Esophagus squamous epithelium (tissue), 5 donors: ENCODE results near the gene KLRK1. TPM values are rescaled to one million over a fixed set of nuclear protein-coding genes. Genes with fewer than 3 reads are reported as not detected.

Experiments used
- DNase-seq: peaks from one replicate; lab custom pipeline; 2025; lab: John Stamatoyannopoulos, UW
- H3K27ac ChIP-seq, 4 donors: fragments of 200-600 bp; sonication (generic); one replicate each; pipeline ENCODE4 v1.5.1; 2016 to 2019; ENCODE audit warnings: mild to moderate bottlenecking in 1 of 4
- H3K27me3 ChIP-seq, 4 donors: fragments of 200-600 bp; sonication (generic); 1 replicate in 3 of 4; 2 replicates in 1 of 4; pipeline versions ENCODE4 v1.5.1 to v1.6.0; 2017 to 2021; ENCODE audit warnings: antibody characterized with exemption in 1 of 4
- H3K36me3 ChIP-seq, 3 donors: fragments of 200-600 bp; sonication (generic); one replicate each; pipeline ENCODE4 v1.5.1; 2016 to 2019
- H3K4me1 ChIP-seq, 3 donors: fragments of 200-600 bp; sonication (generic); one replicate each; pipeline ENCODE4 v1.5.1; 2017 to 2019
- H3K4me3 ChIP-seq, 4 donors: fragments of 200-600 bp; sonication (generic); 1 replicate in 3 of 4; 2 replicates in 1 of 4; pipeline ENCODE4 v1.5.1; 2016 to 2019; ENCODE audit warnings: mild to moderate bottlenecking in 2 of 4, moderate library complexity in 1 of 4
- H3K9me3 ChIP-seq, 3 donors: fragments of 200-600 bp; sonication (generic); one replicate each; pipeline ENCODE4 v1.5.1; 2016 to 2019
- CTCF ChIP-seq, 6 experiments: fragments of 450-650 bp in 4 of 6; fragments of 200-600 bp in 2 of 6; sonication (generic) in 2 of 6; IDR thresholded peaks; one replicate each; pipeline ENCODE4 v1.5.1; 2016 to 2019; ENCODE audit warnings: antibody characterized with exemption in 6 of 6, mild to moderate bottlenecking in 4 of 6, moderate library complexity in 4 of 6
- POLR2A ChIP-seq, 4 donors: fragments of 450-650 bp; IDR thresholded peaks; one replicate each; pipeline ENCODE4 v1.6.1; 2017; ENCODE audit warnings: antibody characterized with exemption in 4 of 4, mild to moderate bottlenecking in 4 of 4, moderate library complexity in 3 of 4
- WGBS, 2 donors: methylation state at CpG; one replicate each; pipeline ENCODE4 v1.1.5; 2018; 5-methylcytosine and 5-hydroxymethylcytosine counted together
- intact Hi-C: fragments of 100-400 bp; cut with DNase I; formaldehyde crosslinking; loops from one replicate; pipeline ENCODE4 v1.15.0; 2022
- total RNA-seq, 4 donors: library from RNA; depleted of rRNA; stranded (reverse); fragments of >200 nt; gene quantifications; one replicate each; pipeline ENCODE4 v1.1.0, GENCODE V29; 2016
- donor health status: DM: yes; HTN: yes; CAD: no.

The KLRK1 gene
- total RNA-seq, 4 donors from 2014 or later = 1.6 to 10.7 (median 1.9) TPM; not detected in 1

- Histone ChIP-seq H3K9me3 (no peaks in the 10 kb centered on the region), H3K27me3 (no peaks in the 10 kb centered on the region), H3K4me1 (no peaks in the 10 kb centered on the region), H3K4me3 (peak within 1 kb of the TSS in 1 of 4 donors; percentile 13), H3K36me3 (no peaks in the 10 kb centered on the region), H3K27ac (no peak within 1 kb of the TSS)
- TF ChIP-seq CTCF (IDR thresholded peaks at IDR 0.05) = no peak
- no peak for TF ChIP-seq POLR2A (IDR thresholded peaks at IDR 0.05)
- intact Hi-C loops = no loop called here
- DNase-seq = no peak
- 0% methylated on average over 1 of the region's 1 CpG for WGBS, 2 donors
Measured at GRCh38 chr12:10409392-10409791, 19.6 kb upstream of the KLRK1 start, which contains the start of gene KLRC4. Gene KLRC4 (minus strand): TSS chr12:10409757. CDS start chr12:10409575, 182 bp downstream.

- Histone ChIP-seq H3K27ac (no peak overlapping the region), H3K36me3 (no peaks in the 10 kb centered on the region), H3K4me3 (peak overlapping the region in 1 of 4 donors; percentile 13), H3K27me3 (no peaks in the 10 kb centered on the region), H3K9me3 (no peaks in the 10 kb centered on the region), H3K4me1 (no peaks in the 10 kb centered on the region)
- intact Hi-C loops = no loop called here
- DNase-seq = no peak
- TF ChIP-seq CTCF (IDR thresholded peaks at IDR 0.05) = no peak
- TF ChIP-seq POLR2A (IDR thresholded peaks at IDR 0.05) = no peak
- 55 to 74% methylated on average over 3 of the region's 3 CpGs for WGBS, 2 donors
Measured at GRCh38 chr12:10408842-10409241, 19.0 kb upstream of the KLRK1 start.

- intact Hi-C loops = no loop called here
- H3K9me3 ChIP-seq = no peaks in the 10 kb centered on the region
- WGBS, 2 donors = 36 to 44% methylated on average over 4 of the region's 4 CpGs
- TF ChIP-seq POLR2A (IDR thresholded peaks at IDR 0.05) (no peak), CTCF (IDR thresholded peaks at IDR 0.05) (no peak)
- no peak overlapping the region for H3K27ac ChIP-seq
- no peaks in the 10 kb centered on the region for H3K36me3 ChIP-seq
- H3K4me1 ChIP-seq = no peaks in the 10 kb centered on the region
- DNase-seq = no peak
- no peaks in the 10 kb centered on the region for H3K27me3 ChIP-seq
- peak overlapping the region in 1 of 4 donors; percentile 10 for H3K4me3 ChIP-seq
Measured at GRCh38 chr12:10406725-10407124, 16.9 kb upstream of the KLRK1 start.

- intact Hi-C loops = no loop called here
- Histone ChIP-seq H3K9me3 (no peaks in the 10 kb centered on the region), H3K4me1 (no peaks in the 10 kb centered on the region), H3K27me3 (no peaks in the 10 kb centered on the region), H3K4me3 (no peak overlapping the region), H3K36me3 (no peaks in the 10 kb centered on the region), H3K27ac (no peak overlapping the region)
- TF ChIP-seq CTCF (IDR thresholded peaks at IDR 0.05) (no peak), POLR2A (IDR thresholded peaks at IDR 0.05) (no peak)
- WGBS, 2 donors = 77 to 86% methylated on average over 5 of the region's 5 CpGs
- DNase-seq = no peak
Measured at GRCh38 chr12:10405294-10405693, 15.5 kb upstream of the KLRK1 start.

- Histone ChIP-seq H3K36me3 (no peaks in the 10 kb centered on the region), H3K27ac (no peak overlapping the region), H3K4me3 (no peak overlapping the region), H3K9me3 (no peaks in the 10 kb centered on the region), H3K27me3 (no peaks in the 10 kb centered on the region), H3K4me1 (no peaks in the 10 kb centered on the region)
- DNase-seq = no peak
- intact Hi-C loops = no loop called here
- TF ChIP-seq CTCF (IDR thresholded peaks at IDR 0.05) = no peak
- no peak for TF ChIP-seq POLR2A (IDR thresholded peaks at IDR 0.05)
Measured at GRCh38 chr12:10404798-10405197, 15.0 kb upstream of the KLRK1 start.
